ENCODE results near the gene SLC7A5.
"Not testable (repeated sequence)": the region's sequence is repeated elsewhere in the genome, so short reads cannot be mapped to it uniquely, and the experiment has no call there.

DNA sequence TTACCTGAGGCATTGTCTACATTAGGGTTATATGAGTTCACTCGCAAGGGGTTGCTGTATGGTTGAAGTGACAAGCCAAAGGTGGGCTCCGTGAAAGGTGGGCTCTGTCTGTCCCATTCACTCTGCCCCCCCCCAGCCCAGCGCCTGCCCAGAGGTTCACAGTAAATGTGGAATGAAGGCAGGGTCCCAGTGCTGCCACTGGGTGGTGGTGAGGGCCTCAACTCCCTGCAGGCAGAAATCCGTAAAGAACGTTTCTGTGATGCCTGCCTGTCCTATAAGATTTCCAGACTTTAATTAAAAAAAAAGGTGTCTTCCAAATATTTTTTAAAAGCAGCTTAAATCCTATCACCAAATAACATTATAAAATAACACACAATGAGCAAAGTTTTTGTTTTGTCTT lies 35.7 kb upstream of the SLC7A5 start:
- TF ChIP-seq, protein P1, sequence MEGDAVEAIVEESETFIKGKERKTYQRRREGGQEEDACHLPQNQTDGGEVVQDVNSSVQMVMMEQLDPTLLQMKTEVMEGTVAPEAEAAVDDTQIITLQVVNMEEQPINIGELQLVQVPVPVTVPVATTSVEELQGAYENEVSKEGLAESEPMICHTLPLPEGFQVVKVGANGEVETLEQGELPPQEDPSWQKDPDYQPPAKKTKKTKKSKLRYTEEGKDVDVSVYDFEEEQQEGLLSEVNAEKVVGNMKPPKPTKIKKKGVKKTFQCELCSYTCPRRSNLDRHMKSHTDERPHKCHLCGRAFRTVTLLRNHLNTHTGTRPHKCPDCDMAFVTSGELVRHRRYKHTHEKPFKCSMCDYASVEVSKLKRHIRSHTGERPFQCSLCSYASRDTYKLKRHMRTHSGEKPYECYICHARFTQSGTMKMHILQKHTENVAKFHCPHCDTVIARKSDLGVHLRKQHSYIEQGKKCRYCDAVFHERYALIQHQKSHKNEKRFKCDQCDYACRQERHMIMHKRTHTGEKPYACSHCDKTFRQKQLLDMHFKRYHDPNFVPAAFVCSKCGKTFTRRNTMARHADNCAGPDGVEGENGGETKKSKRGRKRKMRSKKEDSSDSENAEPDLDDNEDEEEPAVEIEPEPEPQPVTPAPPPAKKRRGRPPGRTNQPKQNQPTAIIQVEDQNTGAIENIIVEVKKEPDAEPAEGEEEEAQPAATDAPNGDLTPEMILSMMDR (IDR thresholded peaks at IDR 0.05): not testable (repeated sequence)
- not testable (repeated sequence) for TF ChIP-seq POLR2A (IDR thresholded peaks at IDR 0.05)
